Osteoblast (primary cell): ENCODE data around the gene FRAT1. TPM values are rescaled to one million over a fixed set of nuclear protein-coding genes. Genes with fewer than 3 reads are reported as not detected.

Source experiments
- DNase-seq: peaks from one replicate; pipeline ENCODE4 v3.0.0; 2011; ENCODE audit warnings: low spot score, mixed read lengths; ENCODE audit not compliant: insufficient read length; ENCODE audit errors: missing footprints
- H2AFZ ChIP-seq: 2 replicates; pipeline ENCODE4 v1.6.0; 2011; ENCODE audit warnings: mild to moderate bottlenecking, low read length
- H3K27ac ChIP-seq: 2 replicates; pipeline ENCODE4 v1.5.1; 2011; ENCODE audit warnings: mild to moderate bottlenecking, low read depth, low read length, moderate library complexity
- H3K27me3 ChIP-seq: 2 replicates; pipeline ENCODE4 v1.6.0; 2012; ENCODE audit warnings: mild to moderate bottlenecking, control low read depth, inconsistent platforms, low read length, moderate library complexity; ENCODE audit not compliant: insufficient read depth
- H3K36me3 ChIP-seq: 2 replicates; pipeline ENCODE4 v1.5.1; 2011; ENCODE audit warnings: mild to moderate bottlenecking, low read length, control low read depth, moderate library complexity; ENCODE audit not compliant: insufficient read depth
- H3K4me1 ChIP-seq: 2 replicates; pipeline ENCODE4 v1.5.1; 2011; ENCODE audit warnings: mild to moderate bottlenecking, low read length, control low read depth, moderate library complexity; ENCODE audit not compliant: insufficient read depth
- H3K4me2 ChIP-seq: 2 replicates; pipeline ENCODE4 v1.6.0; 2011; ENCODE audit warnings: mild to moderate bottlenecking, low read length; ENCODE audit not compliant: insufficient read depth
- H3K4me3 ChIP-seq: fragments of 200-600 bp; sonication (generic); 3 replicates; pipeline ENCODE4 v1.5.1; 2012; ENCODE audit warnings: mild to moderate bottlenecking, low read length, inconsistent platforms; ENCODE audit not compliant: insufficient read depth
- H3K79me2 ChIP-seq: 2 replicates; pipeline ENCODE4 v1.6.0; 2012; ENCODE audit warnings: mild to moderate bottlenecking, low read length, control low read depth, inconsistent platforms; ENCODE audit not compliant: insufficient read depth
- H3K9me3 ChIP-seq: 2 replicates; pipeline ENCODE4 v1.5.1; 2011; ENCODE audit warnings: low read depth, low read length, control low read depth
- H4K20me1 ChIP-seq: 2 replicates; pipeline ENCODE4 v1.6.0; 2012; ENCODE audit warnings: mild to moderate bottlenecking, low read length, control low read depth; ENCODE audit not compliant: insufficient read depth
- total RNA-seq: library from RNA; depleted of rRNA; stranded (reverse); fragments of >200 nt; gene quantifications from 2 replicates; pipeline ENCODE4 v1.2.3, GENCODE V29; 2012
- TF ChIP-seq, protein P1 (sequence below): IDR thresholded peaks from 2 replicates; pipeline ENCODE4 v1.5.1; 2011; ENCODE audit warnings: mild to moderate bottlenecking, low read depth, low read length, moderate library complexity; ENCODE audit errors: extremely low read depth

The FRAT1 gene
- total RNA-seq, 1 donor, result 3.3 TPM

GRCh38 chr10:97358349-97358748, 39.3 kb downstream of the FRAT1 start:
- H2AFZ ChIP-seq, result no peak overlapping the region
- H3K27ac ChIP-seq, result no peak overlapping the region
- H3K4me2 ChIP-seq, result no peak overlapping the region
- no peak for DNase-seq
- no peak overlapping the region for H3K4me3 ChIP-seq
- TF ChIP-seq, protein P1, sequence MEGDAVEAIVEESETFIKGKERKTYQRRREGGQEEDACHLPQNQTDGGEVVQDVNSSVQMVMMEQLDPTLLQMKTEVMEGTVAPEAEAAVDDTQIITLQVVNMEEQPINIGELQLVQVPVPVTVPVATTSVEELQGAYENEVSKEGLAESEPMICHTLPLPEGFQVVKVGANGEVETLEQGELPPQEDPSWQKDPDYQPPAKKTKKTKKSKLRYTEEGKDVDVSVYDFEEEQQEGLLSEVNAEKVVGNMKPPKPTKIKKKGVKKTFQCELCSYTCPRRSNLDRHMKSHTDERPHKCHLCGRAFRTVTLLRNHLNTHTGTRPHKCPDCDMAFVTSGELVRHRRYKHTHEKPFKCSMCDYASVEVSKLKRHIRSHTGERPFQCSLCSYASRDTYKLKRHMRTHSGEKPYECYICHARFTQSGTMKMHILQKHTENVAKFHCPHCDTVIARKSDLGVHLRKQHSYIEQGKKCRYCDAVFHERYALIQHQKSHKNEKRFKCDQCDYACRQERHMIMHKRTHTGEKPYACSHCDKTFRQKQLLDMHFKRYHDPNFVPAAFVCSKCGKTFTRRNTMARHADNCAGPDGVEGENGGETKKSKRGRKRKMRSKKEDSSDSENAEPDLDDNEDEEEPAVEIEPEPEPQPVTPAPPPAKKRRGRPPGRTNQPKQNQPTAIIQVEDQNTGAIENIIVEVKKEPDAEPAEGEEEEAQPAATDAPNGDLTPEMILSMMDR, result no peak
- no peaks in the 10 kb centered on the region for H3K9me3 ChIP-seq
- H4K20me1 ChIP-seq, result peaks cover 2% of the 10 kb centered on the region
- H3K36me3 ChIP-seq, result peaks cover 35% of the 10 kb centered on the region
- no peaks in the 10 kb centered on the region for H3K79me2 ChIP-seq
- no peaks in the 10 kb centered on the region for H3K27me3 ChIP-seq
- H3K4me1 ChIP-seq, result no peaks in the 10 kb centered on the region

DNA sequence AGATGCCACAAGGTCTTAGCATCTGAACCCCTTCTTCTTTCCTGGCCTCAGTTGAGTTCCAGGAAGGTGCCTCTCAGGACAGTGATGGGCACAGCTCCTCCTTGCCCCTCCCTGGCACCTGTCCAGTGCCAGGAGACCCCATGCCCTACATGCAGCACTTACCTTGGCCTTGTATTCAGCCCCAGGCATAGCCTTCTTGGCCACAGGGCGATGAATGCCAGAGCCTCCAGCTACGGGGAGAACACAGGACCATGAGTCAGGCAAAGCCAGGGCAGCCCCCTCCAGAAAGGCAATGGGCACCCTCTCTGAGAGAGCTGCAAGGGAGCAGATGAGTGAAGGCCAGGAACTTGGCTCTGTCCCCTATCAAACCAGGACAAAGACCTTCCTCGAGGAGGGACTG, 39.7 kb downstream of the FRAT1 start:
- Histone ChIP-seq H3K27ac (no peak overlapping the region), H3K79me2 (no peaks in the 10 kb centered on the region), H2AFZ (no peak overlapping the region), H3K36me3 (peaks cover 38% of the 10 kb centered on the region), H3K4me3 (no peak overlapping the region), H3K4me1 (no peaks in the 10 kb centered on the region), H4K20me1 (peaks cover 2% of the 10 kb centered on the region), H3K27me3 (no peaks in the 10 kb centered on the region), H3K4me2 (no peak overlapping the region), H3K9me3 (no peaks in the 10 kb centered on the region)
- no peak for DNase-seq
- TF ChIP-seq, protein P1, result no peak

GRCh38 chr10:97360705-97361536, 41.9 kb downstream of the FRAT1 start:
- Histone ChIP-seq H3K79me2 (no peaks in the 10 kb centered on the region), H4K20me1 (peaks cover 2% of the 10 kb centered on the region), H3K36me3 (peaks cover 38% of the 10 kb centered on the region), H3K27ac (no peak overlapping the region), H2AFZ (no peak overlapping the region), H3K4me2 (no peak overlapping the region), H3K27me3 (no peaks in the 10 kb centered on the region), H3K9me3 (no peaks in the 10 kb centered on the region), H3K4me1 (no peaks in the 10 kb centered on the region), H3K4me3 (no peak overlapping the region)
- TF ChIP-seq, protein P1, result no peak
- no peak for DNase-seq

DNA sequence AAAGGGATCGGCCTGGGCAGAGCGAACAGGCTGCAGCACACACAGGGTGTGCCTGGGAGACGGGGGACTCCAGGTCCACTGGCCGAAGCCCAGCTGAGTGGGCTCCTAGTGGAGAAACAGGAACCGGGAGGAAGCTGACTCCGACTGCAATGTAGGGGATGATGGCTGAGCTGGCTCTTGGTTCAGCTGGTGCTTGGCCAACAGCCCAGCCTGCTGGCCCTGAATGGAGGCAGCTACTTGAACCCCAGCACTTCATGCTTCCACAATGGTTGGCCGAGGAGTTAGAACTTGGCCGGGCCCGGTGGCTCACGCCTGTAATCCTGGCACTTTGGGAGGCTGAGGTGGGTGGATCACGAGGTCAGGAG, 42.4 kb downstream of the FRAT1 start:
- DNase-seq, result no peak
- H3K4me2 ChIP-seq, result no peak overlapping the region
- H3K27ac ChIP-seq, result no peak overlapping the region
- H3K4me1 ChIP-seq, result no peaks in the 10 kb centered on the region
- no peaks in the 10 kb centered on the region for H3K9me3 ChIP-seq
- H3K4me3 ChIP-seq, result no peak overlapping the region
- H3K36me3 ChIP-seq, result peaks cover 34% of the 10 kb centered on the region
- H4K20me1 ChIP-seq, result peaks cover 2% of the 10 kb centered on the region
- no peak overlapping the region for H2AFZ ChIP-seq
- TF ChIP-seq, protein P1, result no peak
- H3K79me2 ChIP-seq, result no peaks in the 10 kb centered on the region
- no peaks in the 10 kb centered on the region for H3K27me3 ChIP-seq
